KG1 (cell line): ENCODE results near the gene PTTG1IP.
"Not testable (repeated sequence)": the region's sequence is repeated elsewhere in the genome, so short reads cannot be mapped to it uniquely, and the experiment has no call there.

ENCODE experiments used
- DNase-seq: peaks from one replicate; lab custom pipeline; 2025; lab: John Stamatoyannopoulos, UW

Gene PTTG1IP, protein sequence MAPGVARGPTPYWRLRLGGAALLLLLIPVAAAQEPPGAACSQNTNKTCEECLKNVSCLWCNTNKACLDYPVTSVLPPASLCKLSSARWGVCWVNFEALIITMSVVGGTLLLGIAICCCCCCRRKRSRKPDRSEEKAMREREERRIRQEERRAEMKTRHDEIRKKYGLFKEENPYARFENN

DNA sequence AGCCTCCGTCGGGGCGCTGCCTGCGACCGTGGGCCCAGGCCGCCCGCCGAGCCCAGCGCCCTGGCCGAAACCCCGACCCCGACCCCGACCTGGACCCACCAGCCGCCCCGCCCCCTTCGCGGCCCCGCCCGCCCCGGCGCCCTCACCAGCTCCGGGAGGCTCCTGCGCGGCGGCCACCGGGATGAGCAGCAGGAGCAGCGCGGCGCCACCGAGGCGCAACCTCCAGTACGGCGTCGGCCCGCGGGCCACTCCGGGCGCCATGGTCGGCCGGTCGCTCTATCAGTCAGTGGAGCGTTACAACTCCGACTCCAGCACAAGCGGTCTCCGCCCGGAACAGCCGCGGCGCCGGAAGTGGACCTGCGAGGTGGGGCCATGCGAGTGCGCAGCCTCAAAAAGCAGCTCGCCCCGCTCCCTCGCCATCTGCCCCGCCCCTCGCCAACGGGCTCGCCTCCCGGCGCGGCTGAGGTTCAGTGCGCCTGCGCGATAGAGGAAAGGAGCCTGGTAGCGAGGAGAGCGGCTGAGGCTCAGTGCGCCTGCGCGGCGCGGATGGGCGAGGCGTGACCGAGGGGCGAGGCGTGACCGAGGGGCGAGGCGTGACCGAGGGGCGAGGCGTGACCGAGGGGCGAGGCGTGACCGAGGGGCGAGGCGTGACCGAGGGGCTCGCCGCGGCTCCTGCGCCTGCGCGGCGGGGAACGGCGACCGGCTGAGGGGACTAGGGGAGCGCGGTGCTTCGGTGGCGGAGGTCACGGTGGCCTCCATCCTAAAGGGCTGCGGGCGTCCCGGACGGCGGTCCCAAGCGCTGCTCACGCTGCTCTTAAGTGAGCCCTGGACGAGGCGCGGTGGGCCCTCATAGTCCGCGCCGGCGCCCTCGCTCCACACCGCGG lies at the start of gene PTTG1IP:
Gene PTTG1IP, minus strand, starts transcription at position 335 of the 884 bp plus-strand sequence. Its CDS starts 74 bp downstream, at position 261.
- peak; percentile 95 for DNase-seq

DNA sequence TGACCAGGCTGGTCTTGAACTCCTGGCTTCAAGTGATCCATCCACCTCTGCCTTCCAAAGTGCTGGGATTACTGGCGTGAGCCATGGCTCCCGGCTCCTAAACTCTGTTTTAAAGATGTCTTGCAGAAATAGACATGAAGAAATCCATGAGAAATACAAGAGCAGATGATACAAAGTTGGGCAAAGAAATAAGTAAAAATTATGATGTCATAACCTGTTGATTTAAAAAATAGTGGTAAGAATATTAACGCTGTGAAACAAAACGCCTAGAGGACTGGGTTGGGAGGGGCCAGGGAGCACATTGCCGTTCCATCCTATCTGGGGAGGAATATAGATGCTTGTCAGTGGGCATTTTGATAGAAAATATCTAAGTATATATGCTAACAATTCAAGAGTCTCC lies 48.4 kb upstream of the PTTG1IP start:
- no peak for DNase-seq

DNA sequence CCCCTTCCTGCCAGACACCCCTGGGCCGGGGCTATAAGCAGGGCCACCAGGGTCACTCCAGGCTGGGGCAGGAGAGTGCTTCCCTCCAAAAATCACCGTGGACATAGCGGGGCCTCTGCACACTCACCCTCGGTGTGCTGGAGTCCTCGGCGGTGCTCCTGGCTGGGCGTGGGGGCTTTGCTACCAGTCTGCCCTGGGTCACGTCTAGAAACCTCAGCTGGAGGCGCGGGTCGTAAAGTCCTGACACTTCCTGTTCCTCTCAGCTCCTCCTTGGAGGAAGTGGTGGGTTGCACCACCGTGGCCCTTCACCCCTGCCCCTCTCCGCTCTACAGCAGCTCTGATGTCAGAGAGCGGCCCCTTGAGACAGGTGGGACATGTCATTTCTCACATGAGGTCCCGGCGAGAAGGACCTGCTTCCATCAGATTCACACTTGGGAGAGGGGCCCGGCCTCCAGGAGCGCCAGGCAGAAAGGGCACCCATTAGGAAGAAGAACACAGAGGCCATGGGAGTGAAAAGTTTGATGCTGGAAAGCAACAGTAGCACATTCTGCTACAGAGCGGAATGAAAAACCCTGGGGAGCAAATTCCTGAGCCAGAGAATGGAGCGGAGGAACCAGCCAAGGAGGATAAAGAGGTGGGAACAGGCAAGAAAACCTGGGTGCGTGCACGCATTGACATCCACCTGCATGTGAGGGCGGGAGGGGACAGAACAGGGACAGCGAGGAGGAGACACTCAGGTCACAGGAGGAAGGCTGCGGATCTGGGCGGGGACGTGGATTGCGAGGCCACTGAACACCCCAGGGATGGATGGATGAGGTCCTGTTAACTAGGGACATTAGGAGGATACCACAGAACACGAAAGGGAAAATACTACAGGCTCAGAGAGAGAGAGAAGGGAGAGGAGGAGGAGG lies 47.5 kb upstream of the PTTG1IP start, which contains the start of gene ITGB2:
Gene ITGB2, minus strand, starts transcription at position 206 of the 911 bp plus-strand sequence. CDS start 10,117 bp downstream, outside the sequence.
- DNase-seq, result peak; percentile 41

DNA sequence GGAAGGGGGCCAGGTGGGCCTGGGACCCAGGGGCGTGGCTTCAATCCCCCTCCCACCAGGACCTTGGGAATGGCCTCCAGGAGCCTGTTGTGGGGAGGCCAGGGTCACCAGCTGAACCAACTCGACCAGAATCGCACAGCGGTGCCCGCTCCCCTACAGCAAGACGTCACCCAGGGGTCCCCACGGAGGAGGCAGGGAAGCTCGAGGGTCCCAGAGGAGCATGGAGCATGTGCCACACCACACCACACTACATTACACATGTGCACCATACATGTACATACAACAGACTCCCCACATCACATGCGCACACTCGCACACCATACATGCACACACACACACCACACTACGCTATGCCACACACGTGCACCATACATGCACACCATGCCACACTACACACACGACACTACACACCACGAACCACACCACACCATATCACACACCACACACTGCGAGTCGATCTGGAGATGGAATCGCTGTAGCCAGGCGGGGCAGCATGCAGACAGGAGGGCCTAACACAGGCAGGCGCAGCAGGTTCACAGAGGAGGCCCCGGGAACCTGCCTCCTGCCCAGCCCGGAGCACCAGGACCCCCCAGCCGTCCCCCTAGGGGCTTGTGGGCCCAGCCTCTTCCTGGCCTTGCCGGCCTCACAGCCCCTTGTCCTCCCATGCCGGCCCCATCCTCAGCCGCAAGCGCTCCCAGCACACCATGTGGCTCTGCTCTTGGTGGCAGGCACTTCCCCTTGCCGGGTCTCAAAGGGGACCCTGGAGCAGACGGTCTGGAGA lies 46.6 kb upstream of the PTTG1IP start:
- peak; percentile 9 for DNase-seq

DNA sequence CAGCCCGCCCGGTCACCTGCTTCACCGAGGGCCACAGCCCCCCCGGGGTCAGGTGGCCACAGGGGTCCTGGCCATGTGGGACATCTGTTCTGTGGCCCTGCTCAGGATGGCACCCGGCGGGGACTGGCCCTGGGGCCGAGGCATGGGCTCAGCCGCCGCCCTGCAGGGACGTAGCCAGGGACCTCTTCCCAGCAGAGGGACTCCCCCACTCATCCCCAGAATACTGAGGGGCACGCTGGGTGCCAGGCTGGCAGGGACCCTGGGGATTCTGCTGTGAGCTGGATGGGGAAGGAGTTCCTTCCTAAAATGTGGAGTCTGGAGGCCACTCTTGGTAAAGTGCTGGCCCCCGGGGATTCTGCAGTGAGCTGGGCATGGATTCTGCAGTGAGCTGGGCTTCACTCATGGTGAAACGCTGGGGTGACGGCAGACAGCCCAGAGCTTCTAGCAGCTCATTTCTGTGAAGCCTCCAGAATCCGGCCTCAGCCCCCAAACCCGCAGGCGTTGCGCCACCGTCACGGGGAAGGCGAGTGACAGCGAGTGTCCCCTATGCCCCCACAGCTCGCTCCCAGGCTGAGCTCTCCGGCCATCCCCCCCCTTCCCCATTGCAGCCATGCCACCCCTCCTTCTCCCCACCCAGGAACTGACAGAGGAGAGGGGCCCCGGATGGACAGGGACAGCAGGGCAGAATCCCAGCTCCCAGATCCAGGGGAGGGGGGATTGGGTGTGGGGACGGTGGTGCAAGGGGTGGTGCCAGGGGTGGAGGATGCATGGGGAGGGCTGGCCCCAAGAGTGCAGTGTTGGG lies 45.8 kb upstream of the PTTG1IP start:
- no peak for DNase-seq

DNA sequence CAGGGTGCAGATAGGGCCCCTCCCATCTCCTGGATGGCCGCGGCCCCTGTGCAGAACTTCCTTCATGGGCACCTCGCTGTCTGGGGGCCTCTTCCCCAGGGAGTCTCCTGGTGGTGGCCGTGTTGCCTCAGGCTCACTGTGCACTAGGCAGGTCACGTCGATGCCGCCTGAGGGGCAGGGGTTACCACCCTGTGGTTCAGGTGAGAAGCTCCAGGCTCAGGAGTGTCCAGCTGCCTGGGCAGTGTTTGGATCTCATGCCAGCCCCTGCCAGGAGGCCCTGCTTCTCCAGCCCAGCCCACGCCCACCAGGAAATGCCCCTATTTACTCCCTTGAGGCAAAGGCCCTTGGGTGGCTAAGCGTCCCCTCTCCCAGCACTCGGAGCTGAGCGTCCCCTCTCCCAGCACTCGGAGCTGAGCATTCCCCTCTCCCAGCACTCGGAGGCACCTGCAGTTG lies 45.1 kb upstream of the PTTG1IP start:
- DNase-seq, result no peak

DNA sequence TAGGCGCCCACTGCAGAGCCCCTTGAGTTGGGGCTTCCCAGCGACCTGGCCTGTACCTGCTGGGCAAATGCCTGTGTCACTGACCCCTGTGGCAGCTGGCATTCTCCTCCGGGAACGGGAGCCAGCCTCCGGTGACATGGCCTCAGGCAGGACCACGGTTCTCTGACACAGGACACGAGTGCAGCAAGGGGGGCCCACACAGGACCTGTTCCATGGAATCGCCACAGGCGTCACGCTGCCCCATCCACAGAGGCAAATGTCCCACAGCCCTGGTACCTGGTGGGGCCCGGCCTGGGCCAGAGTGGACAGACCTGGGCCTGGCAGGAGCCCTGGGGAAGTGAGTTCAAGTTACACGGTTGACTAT lies 44.6 kb upstream of the PTTG1IP start:
- no peak for DNase-seq

DNA sequence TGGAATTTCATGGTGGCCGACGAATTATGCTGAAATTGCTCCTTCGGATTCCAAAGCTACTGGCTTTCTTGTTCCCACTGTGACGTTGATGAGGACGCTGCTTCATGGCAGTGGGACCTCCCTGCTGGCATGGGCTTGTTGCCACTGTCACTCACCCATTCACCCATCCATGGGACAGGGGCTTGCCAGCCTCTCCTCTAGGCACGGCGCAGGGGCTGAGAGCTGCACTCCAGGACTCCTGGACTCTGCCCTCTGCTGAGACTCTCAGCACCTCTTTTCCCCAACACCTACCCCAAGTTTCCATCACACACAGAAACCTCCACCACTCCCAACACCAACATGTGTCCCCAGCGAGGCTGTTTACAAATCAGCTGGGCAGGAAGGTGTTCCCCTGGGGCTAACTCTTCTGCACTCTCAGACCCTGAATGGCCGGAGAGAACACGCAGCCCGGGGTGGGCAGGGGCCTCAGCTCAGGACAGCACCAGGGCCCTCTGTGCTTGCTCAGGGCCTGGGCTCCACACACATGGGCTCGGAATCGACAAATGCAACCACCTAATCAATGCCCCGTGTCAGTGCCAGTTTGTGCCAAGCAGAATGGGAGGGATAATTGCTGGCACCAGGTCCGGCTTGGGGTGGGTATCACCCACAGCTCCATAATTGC lies 44.1 kb upstream of the PTTG1IP start:
- DNase-seq, result no peak

DNA sequence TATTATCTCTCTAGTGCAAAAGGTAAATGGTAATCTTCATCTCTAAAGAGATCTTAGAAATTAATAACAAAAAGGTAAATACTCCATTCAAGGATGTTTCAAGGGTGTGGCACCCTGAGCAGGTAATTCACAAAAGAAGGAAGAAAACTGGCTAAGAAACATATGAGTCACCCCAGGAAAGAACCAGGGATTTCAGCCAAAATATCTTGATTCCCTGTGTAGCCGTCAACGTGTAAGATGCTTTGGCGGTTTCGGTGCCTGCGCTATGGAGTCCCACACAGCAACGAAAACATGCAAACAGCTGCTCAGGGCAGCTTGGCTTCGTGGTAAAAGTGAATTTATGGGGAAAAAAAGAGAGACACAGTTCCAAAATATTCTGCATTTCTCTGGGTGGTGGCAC lies 43.5 kb upstream of the PTTG1IP start:
- DNase-seq, result no peak

DNA sequence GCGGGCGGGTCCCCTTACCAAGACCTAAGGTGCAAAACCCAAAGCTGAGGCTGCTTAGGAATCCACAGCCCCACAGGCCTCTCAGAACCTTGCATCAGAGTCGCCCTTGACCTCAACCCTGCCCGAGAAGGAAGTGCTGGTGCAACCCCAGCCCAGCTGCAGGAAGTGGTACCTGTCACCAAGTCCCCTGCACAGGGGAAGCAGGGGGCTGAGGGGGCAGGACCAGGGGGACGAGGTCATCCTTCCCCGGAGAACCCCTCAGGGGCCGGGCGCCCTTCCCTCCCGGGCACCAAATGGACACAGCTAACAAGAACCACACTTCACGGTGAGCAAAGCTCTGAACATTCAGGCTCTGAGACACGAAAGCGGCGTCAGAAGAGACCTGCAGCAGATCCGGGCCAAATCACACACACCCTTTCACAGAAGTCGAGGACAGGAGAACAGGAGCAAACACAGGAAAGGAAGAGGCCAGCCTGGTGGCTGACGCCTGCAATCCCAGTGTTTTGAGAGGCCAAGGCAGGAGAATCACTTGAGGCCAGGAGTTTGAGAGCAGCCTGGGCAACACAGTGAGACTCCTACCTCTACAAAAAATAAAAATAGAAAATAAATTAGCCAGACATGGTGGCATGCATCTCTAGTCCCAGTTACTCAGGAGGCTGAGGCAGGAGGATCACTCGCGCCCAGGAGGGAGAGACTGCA lies 40.8 kb upstream of the PTTG1IP start:
- peak; percentile 35 for DNase-seq

DNA sequence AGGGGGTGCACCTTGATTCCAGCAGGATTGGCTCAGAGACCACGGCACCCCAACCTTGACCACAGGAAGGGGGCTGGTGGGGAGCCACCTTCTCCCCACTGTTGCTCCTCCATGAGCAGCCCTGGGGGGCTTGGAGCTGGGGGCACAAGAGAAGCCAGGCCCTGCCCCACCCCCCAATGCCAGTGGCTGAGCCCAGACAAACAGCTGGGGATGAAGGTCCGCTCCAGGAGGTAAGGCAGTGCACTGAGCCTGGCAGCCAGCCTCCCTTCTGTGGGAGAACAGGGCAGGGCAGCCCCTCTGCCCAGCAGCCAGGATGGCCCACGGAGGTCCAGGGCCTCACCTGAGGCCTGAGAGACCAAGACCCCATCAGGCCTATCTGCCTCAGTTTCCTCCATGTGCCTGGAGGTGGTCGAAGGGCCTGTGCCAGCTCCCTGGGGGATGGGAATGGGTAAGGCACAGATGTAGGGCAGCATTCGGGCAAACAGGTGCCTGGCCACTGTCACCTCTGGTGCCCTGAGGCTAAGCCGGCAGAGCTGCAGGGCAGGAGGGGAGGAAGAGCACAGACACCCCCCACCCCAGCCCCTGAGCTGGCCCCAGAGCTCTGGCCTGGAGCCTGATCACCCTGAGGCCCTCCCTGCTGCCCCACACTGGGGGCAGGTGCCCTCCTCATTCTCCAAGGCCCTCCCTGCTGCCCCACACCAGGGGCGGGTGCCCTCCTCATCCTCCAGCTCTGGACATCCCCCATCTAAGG lies 40.1 kb upstream of the PTTG1IP start:
- no peak for DNase-seq

DNA sequence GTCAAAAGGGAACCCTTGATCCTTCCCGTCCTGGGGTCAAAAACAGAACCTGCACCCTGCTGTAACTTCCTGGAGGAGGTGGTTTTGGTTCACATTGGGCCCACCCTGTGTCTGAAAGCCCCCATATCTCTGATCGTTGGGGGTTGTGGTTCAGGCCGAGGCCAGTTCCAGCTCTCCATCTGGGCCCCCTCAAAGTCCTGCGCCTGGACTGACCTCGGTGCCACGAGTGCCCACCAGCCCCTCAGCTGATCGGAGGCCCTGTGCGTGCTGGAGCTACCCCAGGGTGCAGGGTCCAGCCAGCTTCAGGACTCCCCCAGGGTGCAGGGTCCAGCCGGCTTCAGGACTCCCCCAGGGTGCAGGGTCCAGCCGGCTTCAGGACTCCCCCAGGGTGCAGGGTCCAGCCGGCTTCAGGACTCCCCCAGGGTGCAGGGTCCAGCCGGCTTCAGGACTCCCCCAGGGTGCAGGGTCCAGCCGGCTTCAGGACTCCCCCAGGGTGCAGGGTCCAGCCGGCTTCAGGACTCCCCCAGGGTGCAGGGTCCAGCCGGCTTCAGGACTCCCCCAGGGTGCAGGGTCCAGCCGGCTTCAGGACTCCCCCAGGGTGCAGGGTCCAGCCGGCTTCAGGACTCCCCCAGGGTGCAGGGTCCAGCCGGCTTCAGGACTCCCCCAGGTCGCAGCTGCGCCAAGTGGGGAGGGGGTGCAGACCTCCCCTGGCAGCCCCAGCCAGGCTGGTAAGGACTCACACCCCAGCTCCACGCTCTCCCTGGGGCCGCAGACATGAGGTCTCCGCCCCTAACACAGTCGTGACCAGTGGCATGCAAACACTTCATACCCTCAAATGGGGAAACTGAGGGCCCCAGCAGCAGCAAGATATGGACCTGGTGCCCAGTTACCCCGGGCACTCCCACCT lies 39.3 kb upstream of the PTTG1IP start:
- DNase-seq, result not testable (repeated sequence)

DNA sequence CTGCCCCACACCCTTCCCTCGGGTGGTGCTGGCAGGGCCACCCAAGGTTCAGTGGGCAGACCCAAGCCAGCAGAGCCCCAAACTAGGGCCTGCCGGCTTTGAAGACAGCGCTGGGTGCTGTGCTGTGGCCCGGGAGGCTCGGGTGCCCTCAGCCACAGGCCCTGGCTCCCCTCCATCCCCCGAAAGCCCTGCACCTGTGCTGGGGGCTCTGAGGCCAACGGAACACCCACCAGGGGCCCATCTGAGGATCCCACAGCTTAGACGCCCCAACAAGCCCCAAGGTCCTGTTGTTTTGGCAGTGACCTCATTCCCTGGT lies 38.6 kb upstream of the PTTG1IP start:
- no peak for DNase-seq

DNA sequence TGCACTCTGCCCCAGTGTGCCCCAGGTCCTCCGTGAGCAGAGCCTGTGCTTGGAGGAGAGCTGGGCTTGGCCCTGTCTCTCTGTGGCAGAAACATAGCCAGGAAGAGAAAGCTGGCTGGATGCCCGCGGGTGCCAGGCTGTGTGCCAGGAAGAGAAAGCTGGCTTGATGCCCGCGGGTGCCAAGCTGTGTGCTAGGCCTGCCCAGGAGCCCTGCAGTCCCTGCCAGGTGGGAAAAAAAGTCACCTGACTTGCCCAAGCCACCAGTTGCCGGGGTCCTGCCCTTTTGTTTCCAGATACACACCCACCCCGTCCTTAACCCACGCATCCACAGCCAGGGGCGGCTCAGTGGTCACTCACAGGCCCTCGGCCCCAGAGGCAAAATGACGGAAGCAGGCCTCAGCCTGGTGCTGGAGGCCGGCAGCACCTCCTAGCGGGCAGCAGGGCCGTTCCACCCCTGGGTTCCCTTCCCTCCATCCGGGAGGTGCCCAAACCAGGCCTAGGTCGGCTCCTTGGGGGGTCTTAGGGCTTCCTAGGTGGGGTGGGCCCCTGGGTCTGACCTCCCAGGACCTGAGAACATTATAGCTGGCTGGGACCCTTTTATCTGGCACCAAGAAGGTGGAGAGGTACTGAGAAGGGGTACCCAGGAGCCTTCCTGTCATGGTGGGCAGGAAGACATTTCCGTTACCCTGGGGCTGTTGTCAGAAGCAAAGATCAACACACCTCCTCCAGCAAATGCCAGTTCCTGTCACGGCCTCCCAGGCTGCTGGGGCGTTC lies 38.1 kb upstream of the PTTG1IP start:
- no peak for DNase-seq

DNA sequence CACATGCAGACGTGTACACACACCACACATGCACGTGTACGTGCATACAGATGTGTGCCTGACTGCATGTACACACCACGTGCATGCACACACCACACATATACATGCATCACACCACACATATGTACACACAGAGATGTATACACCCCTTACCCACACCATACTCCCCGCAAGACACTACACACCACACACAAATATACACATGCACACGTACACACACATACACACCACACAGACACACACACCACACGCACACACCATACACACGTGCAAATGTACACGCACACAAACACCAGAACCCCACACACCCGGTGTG lies 37.5 kb upstream of the PTTG1IP start:
- no peak for DNase-seq

DNA sequence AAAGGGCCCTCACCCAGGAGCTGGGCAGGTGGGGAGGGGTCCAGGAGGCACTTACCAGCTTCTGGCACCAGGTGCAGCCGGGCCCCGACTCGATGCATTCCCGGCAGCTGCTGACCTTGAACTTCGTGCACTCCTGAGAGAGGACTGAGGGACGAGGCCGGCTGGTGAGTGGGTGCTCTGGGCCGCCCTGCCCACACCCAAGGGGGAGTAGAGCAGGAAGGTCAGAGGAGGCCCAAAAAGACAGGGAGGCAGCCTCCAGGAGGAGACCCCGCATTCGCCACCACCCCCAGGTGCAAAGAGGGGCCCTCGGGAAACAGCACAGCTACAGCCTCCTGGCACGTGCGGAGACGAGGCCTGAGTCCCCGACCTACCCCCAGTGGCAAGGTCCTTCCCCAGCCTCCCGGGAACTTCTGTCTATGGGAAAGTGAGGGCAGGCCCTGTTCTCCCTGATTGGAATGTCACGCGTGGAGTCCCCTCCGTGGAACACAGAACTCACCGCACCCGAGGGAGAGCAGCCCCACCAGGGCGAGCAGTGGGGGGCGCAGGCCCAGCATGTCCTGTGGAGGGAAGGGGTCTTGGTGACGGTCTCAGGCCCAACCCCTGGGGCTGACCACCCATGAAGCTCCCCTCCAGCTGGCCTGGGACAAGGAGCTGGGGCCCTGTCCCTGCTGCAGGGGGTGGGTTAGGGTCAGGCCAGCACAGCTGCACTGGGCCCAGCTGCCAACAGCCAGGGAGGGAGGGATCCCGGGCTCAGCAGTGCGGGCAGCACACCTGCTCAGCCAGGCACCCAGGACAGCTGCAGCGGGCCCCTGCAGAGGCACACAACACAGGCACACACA lies 37.0 kb upstream of the PTTG1IP start:
- DNase-seq, result no peak
